HG02763 (cell line): Measurements from ENCODE around the gene QSER1.
"Not testable (repeated sequence)": the region's sequence is repeated elsewhere in the genome, so short reads cannot be mapped to it uniquely, and the experiment has no call there.

Experiments
- ATAC-seq: cut with Tn5 transposase; IDR thresholded peaks from one replicate; pipeline ENCODE4 v1.9.1; 2021; ENCODE audit warnings: mild to moderate bottlenecking, moderate library complexity; ENCODE audit not compliant: unreplicated experiment

Gene QSER1

DNA sequence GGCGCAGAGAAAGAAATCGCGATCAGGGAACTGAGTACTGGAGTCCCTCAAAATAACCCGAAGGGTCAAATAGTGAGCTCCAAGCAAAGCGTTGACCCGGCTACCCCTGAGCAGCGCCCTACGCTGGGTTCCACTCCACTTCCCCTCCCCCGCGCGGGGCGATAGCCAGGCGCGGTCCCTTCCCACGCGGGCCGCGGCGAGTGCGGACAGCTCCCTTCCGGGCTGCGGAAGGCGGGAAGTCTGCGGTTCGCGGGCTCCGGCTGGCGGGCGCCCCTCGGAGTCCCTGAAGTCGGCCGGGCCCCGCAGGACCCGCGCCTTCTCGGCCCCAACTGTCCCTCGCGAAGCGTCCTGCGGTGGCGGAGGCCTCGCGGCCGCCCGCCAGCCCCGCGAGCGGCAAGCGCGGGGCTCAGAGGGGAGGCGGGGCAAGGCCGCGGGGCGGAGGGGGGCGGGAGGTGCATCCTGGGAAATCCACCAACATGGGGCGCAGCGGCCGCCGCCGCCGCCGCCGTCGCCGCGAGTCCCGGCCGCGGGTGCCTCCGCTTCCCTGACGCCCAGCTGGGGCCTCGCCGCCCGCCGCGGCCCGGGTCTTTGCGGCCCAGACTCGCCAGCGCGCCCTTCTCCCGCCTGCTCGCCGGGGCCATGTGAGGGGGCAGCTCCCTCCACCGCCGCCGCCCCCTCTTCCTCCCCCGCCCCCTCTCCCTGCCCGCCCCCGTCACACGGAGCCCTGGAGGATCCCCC, at the start of gene QSER1:
TSS of gene QSER1 (plus strand) at position 457 of the 738 bp plus-strand sequence. CDS start 315 bp downstream, outside the sequence.
- peak; percentile 65 for ATAC-seq

DNA sequence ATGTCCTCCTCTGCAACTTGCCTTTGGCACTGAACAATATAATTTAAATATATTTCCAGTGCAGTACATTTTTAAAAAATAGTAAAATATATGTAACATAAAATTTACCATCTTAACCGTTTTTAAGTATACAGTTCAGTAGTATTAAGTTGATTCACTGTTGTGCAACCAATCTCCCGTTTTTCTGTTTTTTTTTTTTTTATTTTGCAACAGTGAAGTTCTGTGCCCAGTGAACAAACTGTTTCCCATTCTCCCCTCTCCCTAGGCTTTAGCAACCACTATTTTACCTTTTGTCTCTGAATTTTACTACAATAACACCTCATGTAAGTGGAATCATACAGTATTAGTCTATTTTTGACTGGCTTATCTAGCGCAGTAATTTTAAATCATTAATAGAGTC, 49.1 kb upstream of the QSER1 start:
- no peak for ATAC-seq

DNA sequence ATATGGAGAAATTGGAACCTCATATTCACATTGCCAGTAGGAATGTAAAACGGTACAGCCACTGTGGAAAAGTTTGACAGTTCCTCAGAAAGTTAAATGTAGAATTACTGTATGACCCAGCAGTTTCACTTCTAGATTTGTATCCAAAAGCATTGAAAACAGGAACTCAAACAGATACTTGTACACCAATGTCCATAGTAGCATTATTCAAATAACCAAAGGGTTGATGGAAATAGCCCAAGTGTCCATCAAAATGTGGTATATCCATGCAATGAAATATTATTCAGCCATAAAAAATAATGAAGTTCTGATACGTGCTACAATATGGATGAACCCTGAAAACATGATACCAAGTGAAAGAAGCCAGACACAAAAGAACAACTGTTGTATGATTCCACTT, 45.1 kb upstream of the QSER1 start:
- ATAC-seq: no peak

DNA sequence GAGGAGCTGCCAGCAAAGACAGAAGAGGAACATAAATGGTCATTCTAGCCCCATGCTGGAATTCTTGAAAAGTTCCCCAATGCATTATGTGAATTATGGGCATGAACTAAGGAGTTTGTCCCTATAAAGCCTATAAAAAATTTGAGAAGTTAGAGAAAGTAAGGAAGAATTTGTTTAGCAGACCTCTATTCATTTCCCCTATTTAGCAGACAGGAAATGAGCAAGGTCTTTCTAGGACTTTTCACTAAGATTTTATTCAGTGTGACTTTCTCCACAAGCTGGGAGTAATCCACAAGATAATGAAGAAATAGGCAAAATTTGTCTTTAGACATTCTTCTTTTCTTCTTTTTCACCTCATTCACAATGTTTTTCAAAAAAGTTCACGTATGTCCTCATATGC, 42.9 kb upstream of the QSER1 start:
- no peak for ATAC-seq

DNA sequence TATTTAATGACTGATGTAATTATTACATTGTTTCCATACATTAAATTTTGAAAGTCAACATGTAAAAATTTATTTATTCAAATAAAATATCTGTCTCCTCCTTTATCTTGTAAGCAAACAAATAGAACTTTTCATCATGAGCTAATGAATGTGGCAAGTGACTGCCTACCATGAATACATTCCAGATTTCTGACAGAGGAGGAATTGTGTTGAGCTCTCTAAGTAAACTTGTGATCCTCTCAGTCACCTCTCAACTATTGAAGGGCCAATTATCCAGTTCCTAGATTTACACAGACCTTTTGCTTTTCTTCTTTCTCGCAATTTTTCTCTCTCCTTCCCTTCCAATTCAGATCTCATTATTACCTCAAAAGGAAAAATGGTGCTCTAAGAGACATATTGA, 41.4 kb upstream of the QSER1 start:
- ATAC-seq: no peak

DNA sequence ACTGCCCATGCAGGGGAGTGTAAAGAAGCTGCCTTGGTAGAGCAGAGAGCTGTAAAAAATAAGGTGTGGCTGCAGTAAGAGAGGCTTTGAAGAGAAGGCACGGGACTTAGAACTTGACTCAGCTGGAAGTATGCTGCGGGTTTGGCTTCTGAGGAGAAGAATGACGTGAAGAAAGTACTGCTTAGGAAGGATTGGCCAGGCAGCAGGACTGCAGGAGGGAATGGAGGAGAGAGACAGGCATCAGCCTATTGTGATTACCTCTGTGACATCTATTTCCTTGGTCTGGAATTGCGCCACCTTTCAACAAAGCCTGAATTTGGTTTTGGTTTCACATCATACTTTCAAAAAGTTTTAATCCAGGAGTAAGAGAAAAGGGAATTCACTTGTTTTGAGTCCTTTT, 40.4 kb upstream of the QSER1 start:
- no peak for ATAC-seq

DNA sequence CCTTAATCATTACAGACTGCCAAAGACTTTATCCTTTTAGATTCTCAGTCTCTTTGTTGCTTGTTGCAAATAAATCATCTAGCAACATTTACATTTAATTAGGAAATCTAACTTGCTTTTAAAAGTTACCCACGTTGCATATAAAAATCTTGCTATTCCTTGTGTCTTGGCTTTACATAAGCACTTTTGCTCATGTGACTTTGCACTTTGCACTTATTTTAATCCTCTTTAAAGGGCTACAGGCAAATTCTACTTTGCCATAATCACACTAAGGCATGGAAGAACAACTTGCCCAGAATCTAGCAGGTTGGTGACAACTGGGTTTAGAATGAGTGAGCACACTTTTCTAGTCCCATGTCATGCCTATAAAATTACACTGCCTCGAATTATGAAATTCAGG, 37.0 kb upstream of the QSER1 start:
- no peak for ATAC-seq

DNA sequence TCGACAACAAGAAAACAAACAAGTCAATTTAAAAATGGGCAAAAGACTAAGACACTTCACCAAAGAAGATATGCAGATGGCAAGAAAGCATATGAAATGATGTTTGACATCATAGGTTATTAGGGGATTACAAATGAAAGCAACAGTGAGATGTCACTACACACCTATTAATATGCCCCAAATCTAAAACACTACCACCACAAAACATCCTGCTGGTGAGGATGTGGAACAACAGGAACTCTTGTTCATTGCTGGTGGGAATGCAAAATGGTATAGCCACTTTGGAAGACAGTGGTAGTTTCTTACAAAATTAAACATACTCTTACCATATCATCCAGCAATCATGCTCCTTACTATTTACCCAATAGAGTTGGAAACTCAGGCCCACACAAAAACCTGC, 33.9 kb upstream of the QSER1 start:
- no peak for ATAC-seq

DNA sequence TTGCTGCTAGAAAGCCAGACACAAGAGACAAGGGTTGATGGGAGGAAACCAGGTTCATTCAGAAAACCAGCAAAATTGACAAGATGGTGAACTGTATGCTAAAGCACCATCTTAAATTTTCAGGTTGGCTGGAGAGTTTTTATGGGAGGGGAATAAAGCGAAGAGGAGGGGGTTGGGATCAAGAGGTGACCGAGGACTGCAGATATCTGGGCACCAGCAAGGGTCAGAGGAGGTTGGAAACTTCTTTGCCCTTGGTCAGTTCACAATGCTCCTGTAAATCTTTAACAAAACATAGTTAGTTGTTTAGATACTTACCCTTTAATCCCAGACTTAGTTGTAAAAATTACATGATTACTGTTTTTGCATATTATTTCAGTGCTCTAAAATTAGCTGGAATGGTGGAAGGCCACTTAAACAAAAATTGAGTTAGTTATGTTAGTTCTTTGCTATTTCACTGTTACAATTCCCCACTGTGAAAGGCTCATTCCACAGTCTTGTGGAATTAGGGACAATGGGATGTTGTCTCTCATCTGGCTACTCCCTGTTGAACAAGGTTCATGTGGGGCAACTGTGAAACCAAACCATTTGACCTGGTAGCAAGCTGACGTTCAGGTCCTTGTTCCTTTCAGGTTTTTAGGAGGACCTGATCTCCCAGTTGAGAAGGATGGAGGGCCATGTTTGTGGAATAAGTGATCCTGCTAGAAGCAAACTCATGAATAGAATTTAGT, 30.6 kb upstream of the QSER1 start:
- ATAC-seq: no peak

DNA sequence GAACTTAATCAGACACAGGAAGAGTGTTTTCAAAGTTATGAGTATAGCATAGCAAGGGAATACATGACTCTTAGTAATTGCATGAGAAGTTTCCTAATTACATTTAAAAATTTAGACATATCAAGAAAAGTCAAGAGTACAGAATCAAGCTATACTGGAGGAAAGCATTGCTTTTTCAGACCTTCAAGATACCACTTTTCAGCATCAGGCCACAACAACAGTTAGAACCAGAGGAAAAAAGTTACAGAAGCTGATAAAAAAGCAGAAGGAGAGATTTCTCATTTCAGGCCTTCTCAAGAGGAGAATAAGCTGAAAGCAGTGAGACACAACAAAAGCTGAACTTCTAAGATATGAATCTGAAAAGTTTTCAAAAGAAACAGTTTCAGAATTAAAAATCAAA, 28.1 kb upstream of the QSER1 start:
- ATAC-seq: no peak

DNA sequence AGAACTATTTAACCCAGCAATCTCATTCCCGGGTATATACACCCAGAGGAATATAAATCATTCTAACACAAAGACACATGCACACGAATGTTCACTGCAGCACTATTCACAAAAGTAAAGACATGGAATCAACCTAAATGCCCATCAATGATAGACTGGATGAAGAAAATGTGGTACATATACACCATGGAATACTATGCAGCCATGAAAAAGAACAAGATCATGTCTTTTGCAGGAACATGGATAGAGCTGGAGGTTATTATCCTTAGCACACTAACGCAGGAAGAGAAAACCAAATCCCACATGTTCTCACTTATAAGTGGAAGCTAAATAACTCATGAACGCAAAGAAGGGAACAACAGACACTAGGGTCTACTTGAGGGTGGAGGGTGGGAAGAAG, 23.9 kb upstream of the QSER1 start:
- ATAC-seq: not testable (repeated sequence)

DNA sequence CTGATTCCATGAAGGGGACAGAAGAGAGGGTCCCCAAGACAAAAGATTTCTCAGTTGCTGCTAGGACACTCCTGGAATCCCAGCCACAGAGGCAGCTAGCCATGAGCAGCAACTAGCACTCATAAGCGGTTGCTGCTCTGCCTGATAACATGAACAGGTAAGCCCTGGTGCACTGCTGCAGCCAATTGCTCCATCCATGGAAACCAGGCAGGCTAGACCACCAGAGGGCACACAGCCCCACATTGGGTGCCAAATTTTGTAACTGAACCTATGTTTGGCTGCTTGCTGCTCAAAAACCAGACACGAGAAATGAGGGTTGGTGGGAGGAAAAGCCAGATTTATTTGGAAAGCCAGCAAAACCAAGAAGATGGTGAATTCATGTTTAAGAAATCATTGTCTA, 21.9 kb upstream of the QSER1 start:
- ATAC-seq: no peak

DNA sequence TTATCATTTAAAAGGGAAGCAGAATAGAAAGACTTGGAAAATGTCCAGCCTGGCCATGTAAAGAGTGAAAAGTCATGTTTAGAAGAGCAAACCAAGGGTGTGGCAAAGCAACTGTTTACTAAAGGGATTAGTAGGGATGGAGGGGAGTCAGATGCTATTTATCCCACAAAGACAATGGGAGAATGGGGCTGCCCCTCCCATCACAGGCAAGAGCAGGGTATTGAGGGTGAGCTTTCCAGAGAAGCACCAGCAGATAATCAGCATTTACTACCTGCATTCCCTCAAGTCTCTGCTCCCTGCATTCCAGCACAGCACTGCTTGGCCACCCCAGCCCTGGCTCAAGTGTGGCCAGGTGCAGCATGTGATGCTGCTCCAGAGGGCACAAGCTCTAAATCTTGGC, 18.5 kb upstream of the QSER1 start:
- ATAC-seq: no peak

DNA sequence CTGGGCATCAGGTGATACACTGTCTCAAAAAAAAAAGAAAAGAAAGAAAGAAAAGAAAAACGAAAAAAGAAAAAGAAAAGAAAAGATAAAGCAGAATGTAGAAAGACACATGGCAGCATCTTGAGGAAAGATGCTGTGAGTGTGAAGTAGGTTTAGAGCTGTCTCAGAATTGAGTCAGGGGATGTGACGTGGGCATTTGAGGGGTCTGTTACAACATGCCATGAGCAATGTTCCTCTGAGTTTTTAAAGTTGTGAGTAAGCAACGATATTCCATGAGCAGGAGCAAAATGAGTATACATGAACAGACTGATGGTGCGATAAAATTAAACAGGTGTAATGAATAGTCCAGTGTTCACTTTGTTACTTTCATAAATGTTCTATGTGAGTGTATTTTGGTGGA, 11.3 kb upstream of the QSER1 start:
- ATAC-seq: no peak

DNA sequence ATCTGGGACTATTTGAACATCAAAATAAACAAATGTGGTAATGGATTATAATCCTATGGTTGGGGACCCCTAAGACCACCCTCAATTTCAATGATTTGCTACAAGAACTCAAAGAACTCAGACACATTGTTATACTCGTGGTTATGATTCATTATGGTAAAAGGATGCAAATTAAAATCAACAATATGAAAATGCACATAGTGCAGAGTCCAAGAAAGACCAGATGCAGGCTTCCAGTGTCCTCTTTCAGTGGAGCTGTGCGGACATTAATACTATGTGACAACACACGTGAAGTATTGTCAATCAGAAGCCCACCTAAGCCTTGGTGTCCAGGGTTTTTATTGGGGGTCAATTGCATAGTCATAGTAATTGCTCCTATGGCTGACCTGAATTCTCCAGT, 9.2 kb upstream of the QSER1 start:
- ATAC-seq: no peak

DNA sequence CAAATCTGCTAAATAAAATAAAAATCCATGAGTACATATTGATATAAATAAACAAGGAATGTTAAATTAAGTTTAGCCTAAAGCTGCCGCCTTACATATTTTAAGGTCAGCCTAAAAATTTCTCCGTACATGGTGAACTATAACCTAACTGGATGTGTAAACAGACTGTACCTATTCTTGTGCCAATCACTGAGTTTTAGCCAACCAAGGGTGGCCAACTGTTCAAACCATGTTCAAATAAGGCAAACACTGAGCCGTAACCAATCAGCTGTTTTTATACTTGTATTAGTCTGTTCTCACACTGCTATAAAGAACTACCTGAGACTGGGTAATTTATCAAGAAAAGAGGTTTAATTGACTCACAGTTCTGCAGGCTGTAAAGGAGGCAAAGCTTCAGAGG, 8.6 kb upstream of the QSER1 start:
- ATAC-seq: no peak

DNA sequence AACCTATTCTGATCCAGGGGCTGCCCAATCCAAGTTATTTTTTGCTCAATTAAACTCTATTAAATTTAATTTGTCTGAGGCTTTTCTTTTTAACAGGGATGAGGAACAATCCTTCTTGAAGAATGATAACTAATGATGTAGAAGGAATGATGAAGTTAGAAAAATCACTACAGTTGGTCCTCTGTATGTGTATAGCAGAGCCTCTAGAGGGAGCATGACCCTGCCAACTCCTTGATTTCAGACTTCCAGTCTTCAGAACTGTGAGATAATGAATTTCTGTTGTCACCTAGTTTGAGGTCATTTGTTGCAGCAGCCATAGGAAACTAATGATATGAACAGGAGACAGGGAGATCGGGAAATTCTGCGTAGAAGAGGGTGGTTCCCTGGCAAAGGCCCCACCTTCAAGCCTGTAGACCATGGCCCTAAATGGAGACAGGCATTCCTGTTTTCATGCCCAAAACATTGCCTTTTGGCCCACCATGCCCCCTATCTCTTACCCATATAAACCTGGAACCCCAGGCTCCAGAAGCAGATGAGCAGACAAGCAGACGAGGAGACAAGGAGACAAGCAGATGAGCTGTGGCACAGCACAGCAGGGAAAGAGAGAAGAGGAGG, 7.7 kb upstream of the QSER1 start:
- ATAC-seq: no peak

DNA sequence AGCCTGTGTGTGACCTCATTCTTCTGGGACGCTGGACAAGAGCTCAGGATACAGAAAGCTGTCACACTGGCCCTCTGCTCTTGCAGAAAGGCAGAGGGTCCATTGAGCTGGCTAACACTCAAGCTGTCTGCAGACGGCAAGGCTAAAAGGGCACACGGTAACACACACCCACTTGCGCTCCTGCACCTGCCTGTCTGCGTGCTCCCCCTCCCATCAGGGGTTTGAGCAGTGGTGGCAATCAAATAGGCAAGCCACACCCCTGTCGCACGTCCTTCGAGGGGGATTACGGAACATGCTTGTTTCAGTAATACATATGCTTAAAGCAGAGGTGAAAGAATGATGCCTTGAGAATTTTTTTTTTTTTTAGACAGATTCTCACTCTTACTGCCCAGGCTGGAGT, 7.1 kb upstream of the QSER1 start:
- no peak for ATAC-seq

DNA sequence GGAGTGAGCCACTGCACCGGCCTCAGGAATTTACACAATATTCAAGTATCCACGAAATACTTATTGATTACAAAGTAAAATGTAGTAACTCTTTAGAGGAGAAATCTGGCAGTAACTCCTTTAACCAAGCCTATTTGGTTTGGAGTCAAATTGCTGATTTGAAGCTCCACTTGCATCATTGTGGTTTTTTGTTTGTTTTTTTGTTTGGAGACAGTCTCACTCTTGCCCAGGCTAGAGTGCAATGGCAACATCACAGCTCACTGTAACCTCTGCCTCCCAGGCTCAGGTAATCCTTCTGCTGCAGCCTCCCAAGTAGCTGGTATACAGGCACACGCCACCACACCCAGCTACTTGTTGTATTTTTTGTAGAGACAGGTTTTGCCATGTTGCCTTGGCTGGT, 6.4 kb upstream of the QSER1 start:
- no peak for ATAC-seq

DNA sequence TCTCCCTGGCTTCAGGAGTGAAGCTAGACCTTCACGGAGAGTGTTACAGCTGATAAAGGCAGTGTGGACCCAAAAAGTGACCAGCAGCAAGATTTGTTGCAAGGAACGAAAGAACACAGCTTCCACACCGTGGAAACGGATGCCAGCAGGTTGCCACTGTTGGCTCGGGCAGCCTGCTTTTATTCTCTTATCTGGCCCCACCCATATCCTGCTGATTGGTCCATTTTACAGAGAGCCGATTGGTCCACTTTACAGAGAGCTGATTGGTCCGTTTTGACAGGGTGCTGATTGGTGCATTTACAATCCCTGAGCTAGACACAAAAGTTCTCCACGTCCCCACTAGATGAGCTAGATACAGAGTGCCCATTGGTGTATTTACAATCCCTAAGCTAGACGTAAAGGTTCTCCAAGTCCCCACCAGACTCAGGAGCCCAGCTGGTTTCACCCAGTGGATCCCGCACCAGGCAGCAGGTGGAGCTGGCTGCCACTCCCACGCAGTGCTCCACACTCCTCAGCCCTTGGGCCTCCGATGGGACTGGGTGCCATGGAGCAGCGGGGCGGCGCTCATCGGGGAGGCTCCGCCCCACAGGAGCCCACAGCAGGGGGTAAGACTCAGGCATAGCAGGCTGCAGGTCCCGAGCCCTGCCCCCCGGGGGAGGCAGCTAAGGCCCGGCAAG, 4.8 kb upstream of the QSER1 start:
- ATAC-seq: not testable (repeated sequence)

DNA sequence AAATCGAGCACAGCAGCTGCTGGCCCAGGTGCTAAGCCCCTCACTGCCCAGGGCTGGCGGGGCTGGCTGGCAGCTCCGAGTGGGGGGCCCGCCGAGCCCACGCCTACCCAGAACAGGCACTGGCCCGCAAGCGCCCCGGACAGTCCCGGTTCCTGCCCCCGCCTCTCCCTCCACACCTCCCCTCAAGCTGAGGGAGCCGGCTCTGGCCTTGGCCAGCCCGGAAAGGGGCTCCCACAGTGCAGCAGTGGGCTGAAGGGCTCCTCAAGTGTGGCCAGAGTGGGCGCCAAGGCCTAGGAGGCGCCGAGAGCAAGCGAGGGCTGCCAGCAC, 4.3 kb upstream of the QSER1 start:
- not testable (repeated sequence) for ATAC-seq

DNA sequence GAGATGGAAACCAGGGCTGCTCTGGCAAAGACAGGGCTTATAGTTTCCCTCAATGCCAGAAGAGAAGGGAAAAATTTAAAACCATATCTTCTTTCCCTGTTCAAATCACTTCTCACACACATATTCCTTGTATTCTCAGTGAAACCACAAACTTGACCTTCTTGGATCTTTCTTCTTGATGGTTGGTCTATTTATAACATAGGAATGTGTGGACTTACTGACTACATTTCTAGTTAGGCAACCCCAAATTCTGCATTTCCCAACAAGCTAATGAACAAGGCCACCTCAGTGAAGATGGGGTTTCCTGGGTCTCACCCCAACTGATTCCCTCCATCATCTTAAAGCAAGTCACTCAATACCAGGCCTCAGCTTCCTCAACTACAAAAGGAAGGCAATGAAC, 3.8 kb upstream of the QSER1 start:
- no peak for ATAC-seq
